UCSD-AML1 (cell line): Measurements from ENCODE around the gene MNT.
A peak's percentile ranks its signal among the peaks of the same experiment; 100 is the strongest.

ENCODE experiments used
- DNase-seq: peaks from one replicate; lab custom pipeline; 2025; ENCODE audit not compliant: unreplicated experiment; lab: John Stamatoyannopoulos, UW

Gene MNT

DNA sequence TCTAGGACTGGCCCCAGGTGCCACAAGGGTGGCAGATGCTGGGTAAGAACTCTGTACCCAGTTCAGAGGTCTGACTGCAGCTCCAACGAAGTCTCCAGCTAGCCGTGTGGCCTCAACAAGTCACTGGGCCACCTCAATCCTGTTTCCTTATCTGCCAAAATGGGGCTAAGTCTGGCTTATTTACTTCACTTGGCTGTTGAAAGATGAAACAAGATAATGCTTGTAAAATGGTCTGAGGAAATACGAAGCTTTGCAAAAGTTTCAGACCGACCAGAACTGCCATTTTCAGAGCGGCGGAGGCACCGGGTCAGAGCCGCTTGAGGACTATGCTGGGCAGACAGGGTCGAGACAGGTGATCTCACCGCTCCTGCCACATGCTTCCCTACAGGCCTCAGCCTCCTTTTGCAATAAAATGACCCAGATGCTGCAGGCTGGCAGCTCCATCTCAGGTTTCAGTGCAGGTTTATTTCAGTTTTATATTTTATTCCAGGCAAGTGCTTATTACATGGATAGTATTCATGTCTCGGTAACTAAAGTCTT is 17.2 kb downstream of the MNT start:
- DNase-seq, result no peak

GRCh38 chr17:2380950-2381649 is 19.8 kb downstream of the MNT start:
- DNase-seq, result no peak

DNA sequence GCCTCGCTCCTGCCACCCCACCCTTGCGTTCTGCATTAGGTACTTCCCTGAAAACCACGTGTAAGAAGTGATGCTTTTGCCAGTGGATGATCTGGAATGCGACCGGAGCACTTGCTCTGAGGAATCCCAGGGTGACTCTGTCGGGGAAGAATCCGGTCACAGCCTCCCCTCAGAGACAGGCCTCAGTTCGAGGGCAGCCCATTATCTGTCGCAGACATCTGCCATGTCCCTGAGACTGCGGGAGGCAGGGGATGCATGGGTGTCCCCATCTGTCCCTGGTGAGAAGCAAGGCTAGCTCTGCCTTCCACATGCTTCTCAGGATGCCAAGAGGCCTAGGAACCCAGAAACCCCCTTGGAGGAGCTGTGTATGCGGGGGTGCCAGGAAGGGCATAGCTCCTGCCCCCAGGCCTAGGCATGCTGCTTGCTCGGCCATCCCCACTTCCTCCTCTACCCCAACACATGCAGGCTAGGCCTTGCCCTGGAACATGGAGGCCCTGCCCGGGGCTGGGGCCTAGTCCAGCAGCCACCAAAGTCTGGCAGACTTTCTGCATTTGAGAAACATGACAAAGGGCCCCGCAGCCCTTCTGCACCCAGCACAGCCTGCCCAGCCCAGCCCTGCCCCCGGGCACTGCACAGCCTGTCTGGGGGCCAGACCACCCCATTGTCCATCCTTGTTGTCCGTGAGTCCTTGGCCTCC is 20.5 kb downstream of the MNT start:
- no peak for DNase-seq

- DNase-seq, result no peak
These were observed 21.2 kb downstream of the MNT start for GRCh38 chr17:2379489-2380225.

GRCh38 chr17:2378905-2379304 is 22.0 kb downstream of the MNT start:
- DNase-seq, result no peak

DNA sequence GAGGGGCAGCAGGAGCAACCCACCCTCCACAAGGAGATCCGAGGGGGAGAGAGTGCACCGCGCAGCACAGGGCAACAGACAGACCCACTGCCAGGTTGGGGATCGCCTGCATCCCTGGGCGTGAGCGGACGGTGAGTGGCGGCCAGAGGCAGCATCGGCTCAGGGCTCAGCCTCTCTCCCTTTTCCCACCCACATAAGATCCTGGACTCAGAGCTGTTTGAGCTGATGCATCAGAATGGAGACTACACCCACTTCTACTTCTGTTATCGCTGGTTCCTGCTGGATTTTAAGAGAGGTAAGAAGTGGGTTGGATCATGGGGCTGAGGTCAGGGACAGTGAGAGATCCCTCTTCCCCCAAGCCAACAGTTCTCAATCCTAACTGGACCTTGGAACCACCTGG is 23.2 kb downstream of the MNT start:
- no peak for DNase-seq

- no peak for DNase-seq
These were observed 24.8 kb downstream of the MNT start for GRCh38 chr17:2376107-2376506.

- DNase-seq, result no peak
These were observed 25.5 kb downstream of the MNT start for GRCh38 chr17:2375406-2375805.

- DNase-seq, result no peak
These were observed 26.1 kb downstream of the MNT start for GRCh38 chr17:2374549-2375285.

GRCh38 chr17:2373179-2373578 is 27.7 kb downstream of the MNT start:
- no peak for DNase-seq

GRCh38 chr17:2372681-2373080 is 28.2 kb downstream of the MNT start:
- DNase-seq, result no peak

DNA sequence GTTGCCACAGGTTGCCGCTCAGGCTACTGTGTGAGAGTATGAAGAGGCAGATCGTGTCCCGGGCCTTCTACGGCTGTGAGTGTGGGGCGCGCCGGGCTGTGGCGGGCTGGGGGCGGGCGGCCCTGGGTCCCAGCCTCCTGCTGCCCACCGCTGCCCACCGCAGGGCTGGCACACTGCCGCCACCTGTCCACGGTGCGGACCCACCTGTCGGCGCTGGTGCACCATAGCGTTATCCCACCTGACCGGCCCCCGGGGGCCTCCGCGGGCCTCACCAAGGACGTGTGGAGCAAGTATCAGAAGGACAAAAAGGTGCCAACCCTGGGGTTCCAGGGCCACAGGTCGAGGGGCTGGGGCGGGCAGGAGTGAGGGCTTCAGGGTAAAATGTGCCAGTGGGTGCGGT is 28.7 kb downstream of the MNT start:
- DNase-seq, result no peak

GRCh38 chr17:2371183-2372130 is 29.4 kb downstream of the MNT start:
- no peak for DNase-seq

DNA sequence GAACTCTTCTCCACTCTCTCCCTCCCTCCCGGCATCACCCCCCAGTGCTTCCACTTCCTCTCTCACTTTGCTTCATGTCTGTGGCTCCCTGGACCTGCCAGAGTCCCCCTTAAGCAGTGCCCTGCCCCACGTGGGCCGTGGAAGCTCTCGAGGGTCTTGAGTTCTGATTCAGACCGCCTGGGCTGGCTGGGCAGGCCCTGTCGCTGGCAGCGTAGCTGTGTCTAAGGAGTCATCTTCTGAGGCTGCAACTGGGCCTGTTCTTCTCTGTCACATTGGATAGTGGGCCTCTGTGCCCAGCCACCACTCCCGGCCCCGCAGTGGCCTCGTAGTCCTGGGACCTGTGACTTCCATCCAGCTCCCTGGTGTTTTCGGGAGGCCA is 30.7 kb downstream of the MNT start:
- DNase-seq, result no peak

DNA sequence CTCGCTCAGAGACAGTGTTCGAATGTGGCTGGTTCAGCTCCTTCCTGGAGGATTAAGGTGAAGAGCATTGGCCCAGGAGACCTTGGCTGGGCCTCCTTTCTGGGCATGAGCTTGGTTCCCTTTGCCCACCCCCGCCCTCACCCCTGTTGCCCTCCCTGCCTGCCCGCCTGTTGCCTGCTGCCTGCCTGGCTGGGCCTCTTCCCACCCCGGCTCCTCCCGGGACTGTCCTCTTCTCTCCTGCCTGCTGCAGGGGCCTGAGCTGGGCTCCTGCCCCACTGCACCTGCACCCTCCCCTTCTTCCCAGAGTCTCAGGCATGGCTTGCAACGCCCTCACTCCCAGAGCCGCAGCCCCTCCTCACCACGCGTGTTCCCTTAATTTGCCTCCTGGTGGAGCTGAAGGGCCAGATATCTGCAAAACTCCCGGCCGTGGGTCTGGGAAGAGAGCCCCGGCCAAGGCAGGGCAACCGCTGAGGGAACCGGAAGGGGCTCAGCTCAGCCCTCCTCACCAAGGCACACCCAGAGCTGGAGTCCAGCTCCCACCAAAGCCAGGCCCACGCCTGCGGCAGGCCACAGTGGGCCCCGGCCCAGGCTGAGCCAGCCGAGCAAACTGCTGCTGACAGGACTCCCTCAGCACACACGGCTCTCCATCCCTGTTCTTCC is 31.2 kb downstream of the MNT start:
- DNase-seq, result peak; percentile 29

- DNase-seq, result peak; percentile 20
These were observed 31.8 kb downstream of the MNT start for GRCh38 chr17:2369039-2369438.

- DNase-seq, result no peak
These were observed 32.5 kb downstream of the MNT start for GRCh38 chr17:2368359-2368758.

- no peak for DNase-seq
These were observed 33.9 kb downstream of the MNT start for GRCh38 chr17:2366747-2367494.

- no peak for DNase-seq
These were observed 35.7 kb downstream of the MNT start for GRCh38 chr17:2365132-2365531.
